HG02970 (cell line): ENCODE measurements around the gene C4BPA.

ENCODE experiments used
- ATAC-seq: cut with Tn5 transposase; IDR thresholded peaks from one replicate; pipeline ENCODE4 v1.9.1; 2021; ENCODE audit warnings: mild to moderate bottlenecking, moderate library complexity, moderate number of reproducible peaks; ENCODE audit not compliant: unreplicated experiment, low FRiP score

C4BPA gene

DNA sequence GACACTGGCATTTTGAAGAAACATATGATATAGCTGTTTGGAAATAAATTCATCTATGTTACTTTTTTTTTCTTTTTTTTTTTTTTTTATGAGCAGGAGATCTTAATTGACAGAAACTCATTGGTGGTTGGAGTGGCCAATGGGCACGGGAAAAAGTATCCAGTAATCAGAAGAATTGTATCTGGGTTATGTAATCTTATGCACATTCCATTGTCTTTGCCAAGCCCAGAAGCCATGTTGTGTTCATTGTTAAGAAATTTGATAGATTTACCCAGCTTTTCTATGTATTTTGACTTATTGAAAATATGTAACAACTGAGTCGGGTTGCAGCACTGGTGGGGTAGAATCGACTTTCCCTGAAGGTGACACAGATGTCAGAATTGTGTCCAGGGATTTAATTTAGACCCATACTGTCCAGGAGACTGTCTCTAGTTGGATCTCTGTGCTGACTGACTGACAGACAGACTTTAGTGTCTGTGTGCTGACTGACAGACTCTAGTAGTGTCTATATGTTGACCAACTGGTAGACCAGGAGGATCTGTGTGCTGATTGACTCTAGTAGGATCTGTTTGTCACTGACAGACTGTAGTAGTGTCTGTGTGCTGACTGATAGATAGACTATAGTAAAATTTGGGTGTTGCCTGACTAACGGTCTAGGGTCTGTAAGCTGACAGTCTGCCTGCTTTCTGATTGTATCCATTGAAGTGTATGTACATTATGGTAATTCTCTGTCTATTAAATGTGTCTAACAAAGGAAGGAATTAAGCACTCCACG lies 27.7 kb upstream of the C4BPA start:
- ATAC-seq: no peak

DNA sequence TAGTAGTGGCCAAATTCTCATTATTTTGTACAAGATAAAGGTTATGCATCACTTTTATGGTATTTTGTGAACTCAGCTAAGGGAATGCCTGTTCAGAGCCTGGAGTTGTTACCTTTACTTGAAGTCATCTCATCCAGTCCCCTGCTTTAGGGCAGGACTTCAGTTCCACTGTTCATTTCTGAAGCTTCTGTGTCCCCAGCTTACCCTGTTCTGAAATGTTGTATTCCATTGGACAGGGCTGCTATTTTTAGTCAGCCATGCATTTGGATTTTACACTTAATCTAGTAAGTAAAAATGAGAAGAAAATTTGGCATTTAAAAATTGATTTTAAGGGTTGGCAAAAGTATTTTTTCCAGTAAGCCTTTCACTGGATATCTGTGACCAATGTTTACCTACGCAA lies 27.0 kb upstream of the C4BPA start:
- ATAC-seq: no peak

DNA sequence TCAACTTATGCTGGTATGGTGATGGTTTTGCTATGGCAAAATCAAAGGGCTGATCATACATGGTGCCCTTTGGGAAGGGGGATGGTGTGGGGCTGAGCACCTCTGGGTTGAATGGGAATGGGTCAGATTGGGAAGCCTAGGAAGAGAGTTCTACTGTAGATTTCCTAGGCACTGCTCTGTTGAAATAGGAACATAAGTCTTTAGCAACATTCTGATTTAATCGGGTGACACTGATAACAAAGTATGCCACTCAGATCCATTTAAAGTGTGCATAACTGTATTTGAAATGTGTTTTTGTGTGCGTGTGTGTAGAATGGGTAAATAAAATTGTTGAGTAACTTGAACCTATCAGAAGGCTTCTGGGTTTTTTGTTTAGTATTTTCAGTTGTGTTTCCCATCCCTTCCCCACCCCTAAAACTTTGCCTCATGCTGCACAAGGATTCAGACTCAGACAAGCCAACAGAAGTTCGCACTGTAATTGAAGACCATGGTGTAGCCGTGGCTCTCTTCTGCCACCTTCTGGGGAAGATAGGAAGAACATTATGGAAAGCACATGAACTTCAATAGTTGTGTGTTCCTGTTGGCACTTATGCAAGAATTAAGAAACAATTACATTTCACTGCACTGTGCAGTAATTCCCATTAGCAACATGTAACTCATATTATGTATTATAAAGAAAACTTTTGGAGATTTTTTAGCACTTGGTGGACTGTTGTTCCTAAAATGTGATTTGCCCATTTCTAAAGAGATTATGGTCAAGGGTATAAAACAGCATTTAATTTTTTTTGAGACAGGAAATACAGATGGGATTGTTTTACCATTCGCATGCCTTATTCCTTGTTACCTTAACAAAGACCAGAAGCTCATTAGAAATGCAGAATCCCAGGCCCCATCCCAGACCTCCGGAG lies 26.3 kb upstream of the C4BPA start:
- ATAC-seq: no peak

DNA sequence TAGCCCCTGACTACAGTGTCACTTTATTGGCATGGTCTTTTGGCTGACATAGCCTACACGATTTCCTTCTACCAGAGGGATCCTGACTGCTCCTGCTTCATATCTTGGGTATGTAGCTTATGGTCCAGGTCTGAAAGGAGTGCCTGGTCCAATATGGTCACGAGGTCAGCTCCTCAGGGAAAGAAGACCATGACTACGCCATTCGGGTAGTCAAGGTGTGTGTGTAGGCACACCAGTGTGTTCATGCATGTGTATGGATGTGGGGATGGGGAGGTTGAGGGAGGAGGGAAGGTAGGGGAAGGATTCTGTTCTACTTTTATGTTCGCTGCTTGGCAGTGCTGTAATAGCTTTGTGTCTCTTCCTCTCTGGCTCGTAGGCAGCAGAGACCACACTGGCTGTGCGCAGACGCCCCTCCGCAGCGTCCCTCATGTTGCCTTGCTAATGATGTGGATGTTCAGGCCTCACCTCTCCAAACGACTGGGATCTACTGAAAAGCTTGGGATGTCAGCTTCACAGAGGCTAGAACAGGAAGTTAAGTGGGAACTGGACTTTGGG lies 25.4 kb upstream of the C4BPA start:
- ATAC-seq: no peak

DNA sequence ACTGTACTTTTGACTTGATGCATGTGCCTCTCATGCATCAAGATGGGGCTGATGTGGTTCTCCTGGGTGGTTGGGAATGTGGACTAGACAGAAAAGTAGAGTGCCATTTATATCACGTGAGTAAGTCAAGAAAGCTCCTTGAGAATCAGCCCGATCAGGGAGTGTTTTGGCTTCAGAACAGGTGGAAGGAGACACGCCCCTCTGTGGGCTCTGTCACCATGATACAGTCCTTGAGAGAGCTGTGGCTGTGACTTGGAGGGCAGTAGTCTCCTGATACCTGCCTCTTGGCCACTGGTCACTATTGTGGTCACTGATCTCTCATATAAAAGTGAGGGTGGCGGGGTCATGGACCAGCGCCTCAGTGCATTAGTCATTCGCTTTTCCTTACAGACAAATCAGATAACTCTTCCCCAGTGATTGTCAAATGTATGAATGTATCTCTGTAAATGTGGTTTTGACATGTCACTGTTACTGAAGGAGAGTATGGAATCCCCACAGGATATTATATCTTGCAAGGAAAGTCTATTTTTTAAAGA lies 24.3 kb upstream of the C4BPA start:
- no peak for ATAC-seq

DNA sequence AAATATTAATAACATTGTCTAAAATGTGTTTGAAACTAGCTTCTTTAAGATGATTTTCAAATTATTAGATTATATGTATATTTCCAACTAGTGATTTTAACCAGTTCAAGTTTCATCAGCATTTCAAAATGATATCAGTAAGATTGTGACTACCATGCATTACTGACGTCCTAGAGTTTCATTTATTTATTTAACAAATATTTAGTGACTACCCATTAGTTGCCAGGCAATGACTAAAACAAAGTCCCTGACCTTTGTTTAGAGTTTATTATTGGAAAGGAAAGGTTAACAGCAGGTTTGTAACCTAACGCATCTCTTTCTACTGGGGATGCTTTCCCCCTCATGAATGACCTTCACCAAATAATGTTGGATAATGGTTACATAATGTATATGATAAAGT lies 22.9 kb upstream of the C4BPA start:
- no peak for ATAC-seq

DNA sequence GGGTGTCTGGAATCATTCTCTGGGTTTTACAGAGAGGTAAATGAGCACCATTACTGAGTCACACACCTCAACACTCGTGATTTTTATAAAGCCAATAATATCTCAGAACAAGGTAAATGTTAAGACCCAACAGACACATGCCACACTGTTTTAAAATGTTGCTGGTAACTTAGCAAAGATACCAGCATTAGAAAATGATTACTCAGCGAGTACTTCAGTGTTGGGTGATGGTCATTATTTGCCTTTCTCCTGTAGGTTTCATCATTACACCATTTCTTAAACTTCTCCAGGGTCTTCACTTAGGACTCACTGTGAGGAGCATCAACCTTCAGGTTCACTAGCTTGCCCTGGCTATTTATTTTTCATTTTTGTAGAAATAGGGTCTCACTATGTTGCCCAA lies 22.2 kb upstream of the C4BPA start:
- no peak for ATAC-seq

DNA sequence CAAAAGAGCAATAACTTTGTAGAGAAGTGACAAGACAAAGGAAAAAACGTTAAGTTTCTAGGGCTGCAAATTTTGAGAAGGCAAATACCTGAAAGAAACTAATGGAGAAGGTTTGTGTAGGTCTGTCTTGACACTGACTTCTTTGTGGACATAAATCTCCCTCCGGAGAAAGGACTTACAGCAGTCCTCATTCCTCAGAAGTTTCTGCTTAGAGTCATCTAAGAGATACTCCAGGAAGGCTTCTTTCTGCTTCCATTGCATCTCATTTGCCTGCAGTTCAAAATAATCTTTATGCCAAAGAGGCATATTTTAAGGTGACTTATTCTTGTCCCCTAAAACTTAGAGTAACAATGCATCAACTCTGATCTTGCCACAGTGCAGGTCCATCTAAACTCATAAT lies 19.8 kb upstream of the C4BPA start:
- ATAC-seq: no peak

DNA sequence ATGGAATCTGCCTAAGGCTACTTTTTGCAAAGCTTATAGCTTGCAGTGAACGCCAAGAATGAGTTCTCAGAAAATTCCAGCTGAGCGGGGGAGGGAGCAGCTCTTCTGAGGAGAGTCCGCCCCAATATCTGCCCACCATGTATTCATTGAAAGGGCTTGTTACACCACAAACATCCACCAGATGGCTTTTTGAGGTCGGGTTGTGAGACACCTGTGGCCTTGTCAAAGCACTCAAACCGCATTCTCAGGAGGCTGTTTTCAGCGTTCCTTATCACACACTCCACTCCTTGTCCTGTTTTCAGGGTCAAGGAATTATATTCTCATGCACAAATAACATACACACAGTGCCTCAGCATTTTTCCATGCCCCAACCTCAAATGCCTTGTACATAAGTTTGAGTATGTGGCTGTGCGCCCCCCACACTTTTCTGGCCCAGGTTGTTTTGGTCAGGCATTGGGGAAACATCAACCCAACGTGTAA lies 19.3 kb upstream of the C4BPA start:
- ATAC-seq: no peak

DNA sequence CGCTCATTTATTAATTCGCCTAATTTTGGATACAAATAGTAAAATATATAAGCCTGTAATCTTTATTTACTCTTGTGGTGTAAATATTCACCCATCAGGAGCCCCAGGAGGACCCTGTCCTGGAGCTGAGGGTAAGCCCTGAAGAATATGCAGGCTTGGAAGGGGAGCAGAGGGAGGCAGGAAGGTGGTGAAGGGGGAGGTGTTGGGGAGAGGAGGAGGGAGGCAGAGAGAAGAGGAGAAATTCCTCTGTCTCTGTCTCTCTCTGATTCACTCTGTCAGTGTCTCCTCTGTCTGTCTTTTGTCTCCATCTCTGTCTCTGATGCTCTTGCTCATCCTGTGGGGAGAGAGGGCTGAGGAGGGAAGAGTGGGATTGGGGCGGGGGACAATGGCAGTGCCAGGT lies 18.1 kb upstream of the C4BPA start:
- no peak for ATAC-seq

DNA sequence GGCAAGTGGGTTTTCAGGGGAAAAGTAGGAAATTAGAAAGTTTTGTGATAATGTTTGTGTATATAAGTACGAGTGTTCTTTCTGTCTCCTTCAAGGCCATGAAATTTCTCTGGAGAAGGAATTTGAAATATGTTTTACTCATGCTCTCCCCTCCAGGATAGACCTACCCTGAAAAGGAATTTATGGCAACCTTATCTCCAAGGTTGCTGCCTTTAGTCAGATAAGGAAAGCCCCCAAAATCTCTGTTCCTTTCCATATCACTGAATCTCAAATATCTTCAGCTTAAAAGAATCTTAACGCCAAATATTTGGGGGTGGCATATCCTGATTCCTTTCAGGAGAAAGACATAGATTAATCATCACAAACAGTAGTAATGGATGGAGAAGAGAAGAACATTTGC lies 15.9 kb upstream of the C4BPA start:
- ATAC-seq: no peak

DNA sequence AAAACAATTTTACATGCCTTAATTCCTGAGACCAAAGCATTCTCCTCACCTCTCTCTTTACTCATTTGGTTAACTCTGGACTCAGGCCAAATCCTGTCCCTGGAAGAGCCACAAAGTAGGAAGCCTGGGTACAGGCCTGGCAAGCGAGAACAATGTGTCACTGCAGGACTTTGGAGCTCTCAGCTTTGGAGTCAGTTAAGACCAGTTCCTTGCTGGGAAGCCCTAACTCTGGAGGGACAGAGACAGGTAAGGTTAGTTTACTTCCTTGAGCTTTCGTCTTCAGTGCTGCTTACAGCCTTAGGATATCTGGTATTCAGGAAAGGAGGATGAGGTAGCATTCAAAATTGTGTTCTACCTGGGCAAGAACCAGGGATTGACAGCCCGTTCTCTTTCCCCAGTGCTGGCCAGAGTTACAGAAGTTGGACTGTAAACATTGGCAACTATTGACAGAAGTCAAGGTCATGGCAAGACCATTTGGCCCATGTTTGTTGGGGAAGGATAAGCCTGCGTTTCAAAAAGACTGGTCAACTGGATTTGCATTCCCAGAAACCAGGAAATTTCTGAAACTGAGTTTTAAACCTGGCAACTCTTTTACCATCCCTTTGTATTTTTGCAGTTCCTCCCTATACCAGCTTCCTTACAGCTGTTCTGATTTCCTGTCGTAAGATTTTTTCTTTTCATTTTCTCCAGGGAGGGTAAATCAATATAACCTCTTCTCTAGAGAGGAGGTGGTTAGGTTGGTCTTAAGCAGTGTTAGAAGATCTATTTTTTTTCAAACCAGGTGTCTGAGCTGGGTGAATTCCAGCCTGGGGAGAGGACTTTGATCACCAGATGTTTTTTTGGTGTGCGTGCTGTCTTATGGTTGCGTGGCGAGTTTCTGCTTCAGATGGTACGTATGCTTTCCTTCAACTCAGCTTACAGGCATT lies 15.1 kb upstream of the C4BPA start, which contains the start of gene C4BPB:
C4BPB (plus strand) TSS at position 160 of the 926 bp plus-strand sequence; CDS start at position 832, 672 bp downstream.
- ATAC-seq: no peak

DNA sequence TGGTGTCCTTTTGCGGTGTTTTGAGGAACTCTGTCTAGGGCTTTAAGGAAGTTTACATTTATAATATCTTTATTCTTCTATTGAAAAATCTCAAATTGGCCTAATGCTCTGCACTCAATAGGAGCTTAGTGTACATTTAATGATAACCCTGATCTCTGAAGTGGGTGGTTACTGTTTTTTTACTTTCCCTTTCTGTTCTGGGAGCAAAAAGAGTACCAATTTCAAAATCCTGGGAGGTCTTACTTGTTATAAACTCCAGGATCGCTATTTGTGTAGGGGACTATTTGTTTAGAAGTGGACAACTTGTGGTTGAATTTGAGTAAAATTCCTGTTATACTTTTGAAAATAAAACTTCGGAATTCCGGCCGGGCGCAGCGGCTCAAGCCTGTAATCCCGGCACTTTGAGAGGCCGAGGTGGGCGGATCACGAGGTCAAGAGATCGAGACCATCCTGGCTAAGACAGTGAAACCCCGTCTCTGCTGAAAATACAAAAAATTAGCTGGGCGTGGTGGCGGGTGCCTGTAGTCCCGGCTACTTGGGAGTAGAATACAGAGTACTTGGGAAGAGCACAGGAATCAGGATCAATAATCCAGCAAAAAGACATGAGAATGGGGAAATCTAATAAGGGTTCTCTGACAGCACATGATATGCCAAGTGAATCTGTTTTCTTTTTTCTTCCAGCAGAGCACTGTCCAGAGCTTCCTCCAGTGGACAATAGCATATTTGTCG lies 14.2 kb upstream of the C4BPA start:
- ATAC-seq: no peak

DNA sequence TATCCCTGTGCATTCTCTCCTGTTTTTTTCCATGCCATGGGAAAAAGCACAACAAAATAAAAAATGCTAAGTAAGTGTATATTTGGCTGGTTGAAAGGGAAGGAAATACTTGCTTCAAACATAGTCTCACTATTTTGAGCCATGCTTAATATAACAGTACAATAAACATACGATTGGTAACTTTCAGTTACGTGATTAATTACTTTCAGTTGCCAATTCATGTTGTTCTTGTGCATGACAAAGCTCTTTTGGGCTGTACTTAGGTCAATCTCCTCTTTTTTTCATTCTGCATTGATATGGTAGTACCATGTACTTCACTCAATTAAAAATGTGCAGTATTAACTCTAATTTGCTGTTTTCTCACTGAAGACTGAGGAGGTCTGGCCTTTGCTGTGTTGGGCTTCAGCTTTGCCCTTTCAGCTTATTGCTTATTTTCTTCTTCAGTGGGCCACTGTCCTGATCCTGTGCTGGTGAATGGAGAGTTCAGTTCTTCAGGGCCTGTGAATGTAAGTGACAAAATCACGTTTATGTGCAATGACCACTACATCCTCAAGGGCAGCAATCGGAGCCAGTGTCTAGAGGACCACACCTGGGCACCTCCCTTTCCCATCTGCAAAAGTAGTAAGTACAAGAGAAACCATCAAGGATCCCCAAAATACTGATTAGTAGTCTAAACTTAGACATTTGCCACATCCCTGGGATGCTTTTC lies 12.7 kb upstream of the C4BPA start:
- ATAC-seq: no peak

DNA sequence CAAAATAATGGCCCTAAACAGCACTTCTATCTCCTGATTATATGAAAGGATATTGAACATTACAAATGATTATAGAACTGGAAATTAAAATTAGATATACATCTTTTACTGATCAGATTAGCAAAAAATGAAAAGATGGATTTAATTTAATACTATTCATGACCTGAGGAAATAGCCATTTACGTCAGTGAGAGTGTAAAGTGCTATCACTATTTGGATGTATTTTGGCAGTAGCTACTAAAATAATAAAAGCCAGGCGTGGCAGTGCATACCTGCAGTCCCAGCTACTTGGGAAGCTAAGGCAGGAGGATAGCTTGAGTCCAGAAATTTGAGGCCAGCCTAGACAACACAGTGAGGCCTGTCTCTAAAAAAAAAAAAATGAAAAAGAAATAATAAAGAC lies 10.1 kb upstream of the C4BPA start:
- no peak for ATAC-seq

DNA sequence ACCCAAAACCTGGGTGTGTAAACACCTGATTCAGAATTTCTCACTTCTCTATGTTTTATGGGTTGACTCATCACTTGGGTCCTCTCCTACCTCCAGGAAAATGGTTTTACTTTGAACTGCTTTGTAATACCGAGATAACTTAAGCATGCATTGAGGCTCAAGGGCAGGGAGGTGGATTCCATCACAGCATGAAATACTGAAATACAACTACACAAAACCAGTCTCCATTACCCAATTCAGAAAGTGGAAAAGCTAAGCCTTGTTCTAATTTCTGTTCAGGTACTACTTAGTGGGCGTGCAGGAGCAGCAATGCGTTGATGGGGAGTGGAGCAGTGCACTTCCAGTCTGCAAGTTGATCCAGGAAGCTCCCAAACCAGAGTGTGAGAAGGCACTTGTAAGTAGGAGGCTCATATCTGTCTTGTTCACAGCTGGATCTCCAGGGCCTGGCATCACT lies 6.1 kb upstream of the C4BPA start:
- no peak for ATAC-seq

DNA sequence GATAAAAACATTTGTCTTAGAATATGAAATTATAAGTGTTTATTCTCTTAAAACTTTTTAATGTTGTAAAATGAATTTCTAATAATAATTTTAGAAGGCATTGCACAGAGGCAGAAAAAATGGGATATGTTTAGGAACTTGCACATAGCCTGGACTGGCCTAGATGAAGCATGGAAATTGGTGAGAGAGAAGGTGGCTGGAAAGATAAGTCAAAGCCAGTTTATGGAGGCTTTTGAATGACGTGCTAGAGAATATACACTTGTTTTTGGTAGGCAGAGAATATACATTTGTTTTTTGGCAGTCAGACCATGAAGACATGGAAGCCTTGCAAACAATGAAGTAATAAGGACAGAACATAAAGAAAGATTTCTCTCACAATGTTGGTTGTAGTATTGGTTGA lies 2.3 kb upstream of the C4BPA start:
- ATAC-seq: no peak

DNA sequence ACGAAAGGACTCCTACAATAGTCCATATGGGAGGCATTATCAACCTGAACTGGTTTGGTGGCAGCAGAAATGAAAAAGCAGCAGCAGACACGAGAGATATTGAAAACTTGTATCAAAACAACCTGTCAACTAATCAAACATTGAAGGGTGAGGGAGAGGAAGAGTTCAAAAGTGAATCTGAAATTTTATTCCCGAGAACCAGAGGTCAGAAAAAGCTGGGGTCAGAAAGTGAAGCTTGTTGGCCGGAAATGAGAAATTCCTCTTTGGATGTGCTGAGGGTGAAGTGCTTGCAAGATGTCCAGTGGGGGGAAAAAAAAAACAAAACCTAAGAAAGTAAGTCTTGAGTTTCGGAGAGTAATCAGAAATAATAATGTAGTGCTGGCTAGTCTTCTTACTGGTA lies 1.9 kb upstream of the C4BPA start:
- ATAC-seq: no peak

DNA sequence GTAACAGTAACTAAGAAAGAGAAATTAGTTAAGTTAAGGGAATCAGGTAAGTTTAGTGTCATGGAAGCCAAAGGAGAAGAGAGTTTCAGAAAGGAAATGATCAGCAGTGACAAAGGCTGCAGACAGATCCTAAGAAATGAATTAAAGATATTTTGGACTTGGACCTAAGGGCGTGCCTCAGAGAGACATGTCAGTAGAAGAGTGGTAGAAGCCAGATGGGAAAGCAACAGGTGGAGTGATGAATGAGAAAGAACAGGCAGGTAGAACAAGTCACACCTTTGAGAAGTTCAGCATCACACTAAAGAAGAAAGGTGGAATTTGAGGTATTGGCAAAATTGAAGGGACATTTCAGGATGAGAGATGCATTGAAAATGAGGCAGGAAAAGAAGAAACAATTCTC lies 1.4 kb upstream of the C4BPA start:
- no peak for ATAC-seq
